ENCODE results near the gene CDC14A.

Gene CDC14A

GRCh38 chr1:100499194-100499811 lies 147.0 kb downstream of the CDC14A start:
- no peak overlapping the region for H3K4me3 ChIP-seq (ENCODE audit: low read length)
- H3K36me3 ChIP-seq (ENCODE audit: control insufficient read depth, insufficient read depth, low read length, severe bottlenecking) = peaks cover 8% of the 10 kb centered on the region
- DNase-seq (ENCODE audit: low read depth) = peak; percentile 50
- H3K4me1 ChIP-seq (ENCODE audit: control insufficient read depth, insufficient read depth, low read length) = peaks cover 5% of the 10 kb centered on the region
- H3K9me3 ChIP-seq (ENCODE audit: control insufficient read depth, low read length) = no peaks in the 10 kb centered on the region
- H3K27me3 ChIP-seq (replicated peaks; ENCODE audit: control insufficient read depth, insufficient read depth, low read length) = no peaks in the 10 kb centered on the region
- H3K9ac ChIP-seq (ENCODE audit: low read length) = no peak overlapping the region

GRCh38 chr1:100502052-100502792 lies 149.9 kb downstream of the CDC14A start:
- Histone ChIP-seq H3K9me3 (ENCODE audit: control insufficient read depth, low read length) (no peaks in the 10 kb centered on the region), H3K36me3 (ENCODE audit: control insufficient read depth, insufficient read depth, low read length, severe bottlenecking) (peaks cover 8% of the 10 kb centered on the region), H3K9ac (ENCODE audit: low read length) (no peak overlapping the region), H3K27me3 (replicated peaks; ENCODE audit: control insufficient read depth, insufficient read depth, low read length) (no peaks in the 10 kb centered on the region), H3K4me1 (ENCODE audit: control insufficient read depth, insufficient read depth, low read length) (peaks cover 5% of the 10 kb centered on the region), H3K4me3 (ENCODE audit: low read length) (no peak overlapping the region)
- DNase-seq (ENCODE audit: low read depth) = peak; percentile 62

- H3K27me3 ChIP-seq (replicated peaks; ENCODE audit: control insufficient read depth, insufficient read depth, low read length) = no peaks in the 10 kb centered on the region
- no peak overlapping the region for H3K9ac ChIP-seq (ENCODE audit: low read length)
- no peak for DNase-seq (ENCODE audit: low read depth)
- H3K36me3 ChIP-seq (ENCODE audit: control insufficient read depth, insufficient read depth, low read length, severe bottlenecking) = no peaks in the 10 kb centered on the region
- no peaks in the 10 kb centered on the region for H3K9me3 ChIP-seq (ENCODE audit: control insufficient read depth, low read length)
- no peak overlapping the region for H3K4me3 ChIP-seq (ENCODE audit: low read length)
- peaks cover 5% of the 10 kb centered on the region for H3K4me1 ChIP-seq (ENCODE audit: control insufficient read depth, insufficient read depth, low read length)
Observed at GRCh38 chr1:100506217-100506616, 153.9 kb downstream of the CDC14A start.

- Histone ChIP-seq H3K4me3 (ENCODE audit: low read length) (no peak overlapping the region), H3K4me1 (ENCODE audit: control insufficient read depth, insufficient read depth, low read length) (no peaks in the 10 kb centered on the region), H3K36me3 (ENCODE audit: control insufficient read depth, insufficient read depth, low read length, severe bottlenecking) (no peaks in the 10 kb centered on the region), H3K9me3 (ENCODE audit: control insufficient read depth, low read length) (no peaks in the 10 kb centered on the region), H3K27me3 (replicated peaks; ENCODE audit: control insufficient read depth, insufficient read depth, low read length) (no peaks in the 10 kb centered on the region), H3K9ac (ENCODE audit: low read length) (no peak overlapping the region)
- DNase-seq (ENCODE audit: low read depth) = no peak
Observed at GRCh38 chr1:100510451-100510850, 158.1 kb downstream of the CDC14A start.

GRCh38 chr1:100511058-100511457 lies 158.8 kb downstream of the CDC14A start:
- no peaks in the 10 kb centered on the region for H3K36me3 ChIP-seq (ENCODE audit: control insufficient read depth, insufficient read depth, low read length, severe bottlenecking)
- H3K27me3 ChIP-seq (replicated peaks; ENCODE audit: control insufficient read depth, insufficient read depth, low read length) = no peaks in the 10 kb centered on the region
- H3K9ac ChIP-seq (ENCODE audit: low read length) = no peak overlapping the region
- H3K4me1 ChIP-seq (ENCODE audit: control insufficient read depth, insufficient read depth, low read length) = no peaks in the 10 kb centered on the region
- H3K9me3 ChIP-seq (ENCODE audit: control insufficient read depth, low read length) = no peaks in the 10 kb centered on the region
- no peak for DNase-seq (ENCODE audit: low read depth)
- no peak overlapping the region for H3K4me3 ChIP-seq (ENCODE audit: low read length)

- Histone ChIP-seq H3K36me3 (ENCODE audit: control insufficient read depth, insufficient read depth, low read length, severe bottlenecking) (no peaks in the 10 kb centered on the region), H3K4me3 (ENCODE audit: low read length) (no peak overlapping the region), H3K4me1 (ENCODE audit: control insufficient read depth, insufficient read depth, low read length) (no peaks in the 10 kb centered on the region), H3K9ac (ENCODE audit: low read length) (no peak overlapping the region), H3K27me3 (replicated peaks; ENCODE audit: control insufficient read depth, insufficient read depth, low read length) (no peaks in the 10 kb centered on the region), H3K9me3 (ENCODE audit: control insufficient read depth, low read length) (no peaks in the 10 kb centered on the region)
- no peak for DNase-seq (ENCODE audit: low read depth)
Observed at GRCh38 chr1:100511773-100512172, 159.5 kb downstream of the CDC14A start.

- Histone ChIP-seq H3K9me3 (ENCODE audit: control insufficient read depth, low read length) (no peaks in the 10 kb centered on the region), H3K36me3 (ENCODE audit: control insufficient read depth, insufficient read depth, low read length, severe bottlenecking) (no peaks in the 10 kb centered on the region), H3K27me3 (replicated peaks; ENCODE audit: control insufficient read depth, insufficient read depth, low read length) (no peaks in the 10 kb centered on the region), H3K9ac (ENCODE audit: low read length) (no peak overlapping the region), H3K4me3 (ENCODE audit: low read length) (no peak overlapping the region), H3K4me1 (ENCODE audit: control insufficient read depth, insufficient read depth, low read length) (no peaks in the 10 kb centered on the region)
- no peak for DNase-seq (ENCODE audit: low read depth)
Observed at GRCh38 chr1:100512803-100513352, 160.6 kb downstream of the CDC14A start.

- Histone ChIP-seq H3K9me3 (ENCODE audit: control insufficient read depth, low read length) (no peaks in the 10 kb centered on the region), H3K27me3 (replicated peaks; ENCODE audit: control insufficient read depth, insufficient read depth, low read length) (no peaks in the 10 kb centered on the region), H3K4me3 (ENCODE audit: low read length) (no peak overlapping the region), H3K4me1 (ENCODE audit: control insufficient read depth, insufficient read depth, low read length) (no peaks in the 10 kb centered on the region), H3K36me3 (ENCODE audit: control insufficient read depth, insufficient read depth, low read length, severe bottlenecking) (no peaks in the 10 kb centered on the region), H3K9ac (ENCODE audit: low read length) (no peak overlapping the region)
- no peak for DNase-seq (ENCODE audit: low read depth)
Observed at GRCh38 chr1:100516857-100517256, 164.6 kb downstream of the CDC14A start.

- Histone ChIP-seq H3K36me3 (ENCODE audit: control insufficient read depth, insufficient read depth, low read length, severe bottlenecking) (no peaks in the 10 kb centered on the region), H3K9me3 (ENCODE audit: control insufficient read depth, low read length) (no peaks in the 10 kb centered on the region), H3K9ac (ENCODE audit: low read length) (no peak overlapping the region), H3K4me3 (ENCODE audit: low read length) (no peak overlapping the region), H3K27me3 (replicated peaks; ENCODE audit: control insufficient read depth, insufficient read depth, low read length) (no peaks in the 10 kb centered on the region), H3K4me1 (ENCODE audit: control insufficient read depth, insufficient read depth, low read length) (no peaks in the 10 kb centered on the region)
- DNase-seq (ENCODE audit: low read depth) = no peak
Observed at GRCh38 chr1:100517515-100517914, 165.2 kb downstream of the CDC14A start.

GRCh38 chr1:100518023-100518422 lies 165.7 kb downstream of the CDC14A start:
- Histone ChIP-seq H3K36me3 (ENCODE audit: control insufficient read depth, insufficient read depth, low read length, severe bottlenecking) (no peaks in the 10 kb centered on the region), H3K9ac (ENCODE audit: low read length) (no peak overlapping the region), H3K4me3 (ENCODE audit: low read length) (no peak overlapping the region), H3K9me3 (ENCODE audit: control insufficient read depth, low read length) (no peaks in the 10 kb centered on the region), H3K27me3 (replicated peaks; ENCODE audit: control insufficient read depth, insufficient read depth, low read length) (no peaks in the 10 kb centered on the region), H3K4me1 (ENCODE audit: control insufficient read depth, insufficient read depth, low read length) (no peaks in the 10 kb centered on the region)
- DNase-seq (ENCODE audit: low read depth) = no peak

- Histone ChIP-seq H3K36me3 (ENCODE audit: control insufficient read depth, insufficient read depth, low read length, severe bottlenecking) (no peaks in the 10 kb centered on the region), H3K9ac (ENCODE audit: low read length) (no peak overlapping the region), H3K4me3 (ENCODE audit: low read length) (no peak overlapping the region), H3K27me3 (replicated peaks; ENCODE audit: control insufficient read depth, insufficient read depth, low read length) (no peaks in the 10 kb centered on the region), H3K4me1 (ENCODE audit: control insufficient read depth, insufficient read depth, low read length) (peaks cover 2% of the 10 kb centered on the region), H3K9me3 (ENCODE audit: control insufficient read depth, low read length) (no peaks in the 10 kb centered on the region)
- DNase-seq (ENCODE audit: low read depth) = no peak
Observed at GRCh38 chr1:100523038-100523652, 170.8 kb downstream of the CDC14A start.
